K562 (cell line): Measurements from ENCODE around the gene TAAR2. TPM values are rescaled to one million over a fixed set of nuclear protein-coding genes. Genes with fewer than 3 reads are reported as not detected.

Experiments used
- ATAC-seq: fragments of 200-7000 bp; cut with Tn5 transposase; 3 replicates; pipeline ENCODE4 v1.9.1; 2020; ENCODE audit warnings: moderate library complexity
- BruUV-seq: library from RNA; stranded (reverse); fragments of 400-500 nt; replicated peaks from 2 replicates; lab custom pipeline; 2021; lab: Mats Ljungman, UMichigan
- CTCF ChIA-PET: fragments of 300-600 bp; formaldehyde crosslinking; extraction: SDS; loops from one replicate; lab custom pipeline; 2021; ENCODE audit warnings: low intra/inter-chr PET ratio; lab: Yijun Ruan, JAX
- POLR2A ChIA-PET: fragments of 300-600, 350-650 bp; sonication (Branson Sonifier 250); formaldehyde crosslinking; extraction: SDS; loops from one replicate; lab custom pipeline; 2021; ENCODE audit warnings: antibody characterized with exemption, inconsistent platforms; lab: Yijun Ruan, JAX
- DNase-seq, 4 experiments: peaks; one replicate each; pipeline versions ENCODE4 v3.0.0 to v3.0.0-alpha.2; 2011 to 2018; ENCODE audit warnings: low spot score in 3 of 4, mixed read lengths in 3 of 4; ENCODE audit errors: extremely low read depth in 1 of 4
- FAIRE-seq: peaks from 2 replicates; lab custom pipeline; 2011; peaks lifted over from hg19 to GRCh38; lab: Jason Lieb, UNC
- H2AFZ ChIP-seq: 2 replicates; pipeline ENCODE4 v1.6.0; 2011; ENCODE audit warnings: low read depth, low read length, control low read depth, inconsistent platforms
- H3K27ac ChIP-seq: fragments of 200-600 bp; 3 replicates; pipeline ENCODE4 v1.8.0; 2011; ENCODE audit warnings: low read depth, mild to moderate bottlenecking, control low read depth, inconsistent platforms, low read length, moderate library complexity, mixed read lengths; ENCODE audit errors: extremely low read depth
- H3K27me3 ChIP-seq, 2 experiments: fragments of 300-600 bp in 1 of 2; 2 replicates in 1 of 2; 3 replicates in 1 of 2; pipeline versions ENCODE4 v1.6.0 to v1.8.0; 2011; ENCODE audit warnings: inconsistent platforms in 2 of 2, low read length in 2 of 2, mild to moderate bottlenecking in 1 of 2, mixed read lengths in 1 of 2, moderate library complexity in 1 of 2; ENCODE audit not compliant: control insufficient read depth in 2 of 2, insufficient read depth in 2 of 2
- H3K36me3 ChIP-seq: fragments of 300-600 bp; 3 replicates; pipeline ENCODE4 v1.8.0; 2011; ENCODE audit warnings: mild to moderate bottlenecking, low read length, inconsistent platforms; ENCODE audit not compliant: control insufficient read depth, insufficient read depth
- H3K4me1 ChIP-seq, 2 experiments: fragments of 200-600 bp in 1 of 2; replicated peaks in 1 of 2; 2 replicates in 1 of 2; 3 replicates in 1 of 2; pipeline versions ENCODE4 v1.5.1 to v1.8.0; 2011; ENCODE audit warnings: inconsistent platforms in 2 of 2, low read length in 2 of 2, mild to moderate bottlenecking in 1 of 2, mixed read lengths in 1 of 2, moderate library complexity in 1 of 2; ENCODE audit not compliant: control insufficient read depth in 2 of 2, insufficient read depth in 2 of 2
- H3K4me2 ChIP-seq: 2 replicates; pipeline ENCODE4 v1.6.1; 2011; ENCODE audit warnings: low read length, control low read depth, inconsistent platforms, mixed read lengths; ENCODE audit not compliant: insufficient read depth
- H3K4me3 ChIP-seq: fragments of 200-600 bp; sonication (generic), shearing (Covaris generic); 2 replicates; pipeline ENCODE4 v1.5.1; 2016; ENCODE audit warnings: control low read depth, inconsistent platforms
- H3K79me2 ChIP-seq: fragments of 200-600 bp; 3 replicates; pipeline ENCODE4 v1.8.0; 2011; ENCODE audit warnings: low read length, inconsistent platforms; ENCODE audit not compliant: control insufficient read depth, insufficient read depth
- H3K9ac ChIP-seq, 2 experiments: 2 replicates each; pipeline versions ENCODE4 v1.6.0 to v1.6.1; 2011; ENCODE audit warnings: low read depth in 2 of 2, low read length in 2 of 2, control low read depth in 1 of 2, inconsistent platforms in 1 of 2, mild to moderate bottlenecking in 1 of 2, mixed read lengths in 1 of 2; ENCODE audit not compliant: insufficient read depth in 1 of 2
- H3K9me1 ChIP-seq: one replicate; pipeline ENCODE4 v1.6.0; 2011; ENCODE audit warnings: inconsistent platforms, mild to moderate bottlenecking, low read length, moderate library complexity; ENCODE audit not compliant: control insufficient read depth, insufficient read depth
- H3K9me3 ChIP-seq: replicated peaks from 2 replicates; pipeline ENCODE4 v1.5.1; 2011; ENCODE audit warnings: low read depth, low read length, inconsistent platforms; ENCODE audit not compliant: control insufficient read depth, insufficient read depth
- H4K20me1 ChIP-seq: replicated peaks from 2 replicates; pipeline ENCODE4 v1.6.1; 2011; ENCODE audit warnings: low read length, inconsistent platforms, mixed read lengths; ENCODE audit not compliant: control insufficient read depth, insufficient read depth
- CTBP1 ChIP-seq: fragments of 450-650 bp; IDR thresholded peaks from 2 replicates; pipeline ENCODE4 v1.6.1; 2016; ENCODE audit warnings: borderline replicate concordance
- GABPA ChIP-seq: fragments of 200-800 bp; sonication (Bioruptor generic); conservative IDR thresholded peaks from 2 replicates; pipeline ENCODE4 v1.6.1; 2016; ENCODE audit warnings: low read depth, missing genetic modification characterization, missing compliant biosample characterization
- HIVEP1 ChIP-seq: fragments of 250-450 bp; sonication (Bioruptor Pico); IDR thresholded peaks from 2 replicates; pipeline ENCODE4 v1.4.0; 2020; ENCODE audit warnings: mild to moderate bottlenecking
- JUN ChIP-seq, 2 experiments: sonication (generic) in 1 of 2; formaldehyde crosslinking in 1 of 2; IDR thresholded peaks; 2 replicates each; pipeline versions ENCODE4 v1.6.1 to v1.8.0; 2012 to 2022; ENCODE audit warnings: borderline replicate concordance in 2 of 2, mild to moderate bottlenecking in 2 of 2, improper control_type of control experiment in 1 of 2, low read depth in 1 of 2, low read length in 1 of 2, missing genetic modification reagents in 1 of 2
- NR2C1 ChIP-seq, 2 experiments: fragments of 450-650 bp; IDR thresholded peaks; 2 replicates each; pipeline ENCODE4 v1.6.1; 2017; ENCODE audit warnings: mild to moderate bottlenecking in 2 of 2, antibody characterized with exemption in 1 of 2, inconsistent platforms in 1 of 2, missing compliant biosample characterization in 1 of 2, missing genetic modification characterization in 1 of 2
- RAD51 ChIP-seq: fragments of 450-650 bp; IDR thresholded peaks from 2 replicates; pipeline ENCODE4 v1.7.1; 2016; ENCODE audit warnings: low read depth, mild to moderate bottlenecking, borderline replicate concordance
- RBM34 ChIP-seq: fragments of 200-400 bp; formaldehyde crosslinking; IDR thresholded peaks from 2 replicates; pipeline ENCODE4 v1.6.1; 2018; ENCODE audit warnings: low read length, borderline replicate concordance; ENCODE audit not compliant: insufficient read depth
- TAF9B ChIP-seq: fragments of 450-650 bp; IDR thresholded peaks from 2 replicates; pipeline ENCODE4 v1.6.1; 2018; ENCODE audit warnings: mild to moderate bottlenecking; ENCODE audit not compliant: partially characterized antibody
- TBL1XR1 ChIP-seq, 2 experiments: IDR thresholded peaks; 2 replicates each; pipeline ENCODE4 v1.6.1; 2012; ENCODE audit warnings: improper control_type of control experiment in 2 of 2, low read length in 2 of 2, mild to moderate bottlenecking in 1 of 2
- TRIM24 ChIP-seq, 2 experiments: fragments of 450-650 bp; IDR thresholded peaks; 2 replicates each; pipeline ENCODE4 v1.6.1; 2016
- ZC3H4 ChIP-seq: sonication (generic); formaldehyde crosslinking; IDR thresholded peaks from 2 replicates; pipeline ENCODE4 v1.9.0; 2021; ENCODE audit warnings: missing genetic modification reagents, borderline replicate concordance
- ZC3H8 ChIP-seq: fragments of 450-650 bp; IDR thresholded peaks from 2 replicates; pipeline ENCODE4 v1.6.1; 2017
- ZKSCAN8 ChIP-seq: fragments of 200-800 bp; sonication (Bioruptor generic); IDR thresholded peaks from 2 replicates; pipeline ENCODE4 v1.6.1; 2016; ENCODE audit warnings: missing genetic modification characterization, missing compliant biosample characterization
- ZNF134 ChIP-seq: fragments of 250-450 bp; sonication (Bioruptor Pico); conservative IDR thresholded peaks from 2 replicates; pipeline ENCODE4 v1.4.0; 2020
- ZNF696 ChIP-seq: fragments of 250-450 bp; sonication (Bioruptor Pico); conservative IDR thresholded peaks from 2 replicates; pipeline ENCODE4 v1.4.0; 2020; ENCODE audit warnings: mild to moderate bottlenecking, moderate library complexity
- ZNF717 ChIP-seq: fragments of 250-450 bp; sonication (Bioruptor Pico); IDR thresholded peaks from 2 replicates; pipeline ENCODE4 v1.5.0; 2021
- ZNF778 ChIP-seq: fragments of 450-650 bp; formaldehyde crosslinking; IDR thresholded peaks from 2 replicates; pipeline ENCODE4 v1.4.0; 2020; ENCODE audit warnings: mild to moderate bottlenecking, moderate library complexity
- WGBS: fragments of 100-300 bp; shearing (Covaris generic); methylation state at CpG from one replicate; pipeline ENCODE4 v1.1.6; 2016; ENCODE audit warnings: low coverage, mixed read lengths; ENCODE audit not compliant: insufficient coverage; ENCODE audit errors: missing lambda C conversion rate; 5-methylcytosine and 5-hydroxymethylcytosine counted together
- in situ Hi-C: fragments of 300-500 bp; cut with MboI; formaldehyde crosslinking; loops from 4 replicates; pipeline ENCODE4 v1.15.0; 2018; ENCODE audit warnings: inconsistent platforms, mixed read lengths
- intact Hi-C: fragments of 100-400 bp; cut with micrococcal nuclease; formaldehyde crosslinking; loops from 2 replicates; pipeline ENCODE4 v1.14.2; 2022
- polyA plus RNA-seq, 8 experiments: library from polyadenylated mRNA; depleted of rRNA in 4 of 8; stranded (reverse) in 5 of 8; unstranded in 3 of 8; fragments of >200 nt; fragmentation: Nextera tagmentation in 2 of 8; fragmentation: Illumina TruSeq in 1 of 8; extraction: Ambion mirVana in 2 of 8; extraction: Trizol in 1 of 8; gene quantifications; 2 replicates each; pipeline versions ENCODE4 v1.2.1 to v1.2.3, GENCODE V29; 2011 to 2014; ENCODE audit warnings: inconsistent platforms in 1 of 8, missing spikeins in 1 of 8
- total RNA-seq, 7 experiments: library from RNA; depleted of rRNA in 6 of 7; stranded (reverse); fragments of >200 nt in 6 of 7; fragmentation: Illumina TruSeq in 2 of 7; extraction: Trizol in 2 of 7; gene quantifications; 2 replicates each; pipeline versions ENCODE4 v1.2.1 to v1.2.3, GENCODE V29; 2011 to 2021; ENCODE audit warnings: low replicate concordance in 1 of 7
- TF ChIP-seq, protein P1 (sequence below): fragments of 450-650 bp; formaldehyde crosslinking; conservative IDR thresholded peaks from 2 replicates; pipeline ENCODE4 v1.4.0; 2022; ENCODE audit warnings: mild to moderate bottlenecking, missing genetic modification characterization

The TAAR2 gene
- total and polyA plus RNA-seq, 9 of the 15 experiments (the other 6 are each of a cell fraction or from before 2014, with no cell fraction given), result not detected

DNA sequence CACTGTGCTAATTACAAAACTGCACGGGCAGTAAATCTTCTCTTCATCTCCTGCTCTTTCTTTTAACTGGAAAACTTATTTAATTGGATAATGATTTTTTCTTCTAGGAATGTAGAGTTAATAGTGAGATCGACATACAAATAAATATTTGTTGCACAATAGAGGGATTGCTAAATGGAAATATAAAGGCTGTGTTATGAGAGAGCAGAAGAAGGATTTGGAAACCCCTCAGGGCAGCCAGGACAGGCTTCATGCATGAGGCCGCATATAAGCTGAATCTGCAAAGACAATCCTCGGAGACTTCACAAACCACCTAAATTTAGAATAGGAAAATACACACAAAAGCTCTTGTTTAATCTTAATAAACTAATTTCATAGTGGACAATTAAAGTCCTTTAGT, 37.8 kb upstream of the TAAR2 start (continued):
- TF ChIP-seq RAD51 (no peak), TRIM24 (IDR thresholded peaks at IDR 0.05) (no peak), JUN (IDR thresholded peaks at IDR 0.05; ENCODE audit: borderline replicate concordance, low read depth, low read length) (no peak), JUN (CRISPR knock-in tag; IDR thresholded peaks at IDR 0.05; ENCODE audit: borderline replicate concordance) (no peak), ZNF134 (CRISPR knock-in tag) (no peak), TAF9B (no peak)
- TF ChIP-seq, protein P1, sequence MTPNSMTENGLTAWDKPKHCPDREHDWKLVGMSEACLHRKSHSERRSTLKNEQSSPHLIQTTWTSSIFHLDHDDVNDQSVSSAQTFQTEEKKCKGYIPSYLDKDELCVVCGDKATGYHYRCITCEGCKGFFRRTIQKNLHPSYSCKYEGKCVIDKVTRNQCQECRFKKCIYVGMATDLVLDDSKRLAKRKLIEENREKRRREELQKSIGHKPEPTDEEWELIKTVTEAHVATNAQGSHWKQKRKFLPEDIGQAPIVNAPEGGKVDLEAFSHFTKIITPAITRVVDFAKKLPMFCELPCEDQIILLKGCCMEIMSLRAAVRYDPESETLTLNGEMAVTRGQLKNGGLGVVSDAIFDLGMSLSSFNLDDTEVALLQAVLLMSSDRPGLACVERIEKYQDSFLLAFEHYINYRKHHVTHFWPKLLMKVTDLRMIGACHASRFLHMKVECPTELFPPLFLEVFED (CRISPR knock-in tag), result no peak

DNA sequence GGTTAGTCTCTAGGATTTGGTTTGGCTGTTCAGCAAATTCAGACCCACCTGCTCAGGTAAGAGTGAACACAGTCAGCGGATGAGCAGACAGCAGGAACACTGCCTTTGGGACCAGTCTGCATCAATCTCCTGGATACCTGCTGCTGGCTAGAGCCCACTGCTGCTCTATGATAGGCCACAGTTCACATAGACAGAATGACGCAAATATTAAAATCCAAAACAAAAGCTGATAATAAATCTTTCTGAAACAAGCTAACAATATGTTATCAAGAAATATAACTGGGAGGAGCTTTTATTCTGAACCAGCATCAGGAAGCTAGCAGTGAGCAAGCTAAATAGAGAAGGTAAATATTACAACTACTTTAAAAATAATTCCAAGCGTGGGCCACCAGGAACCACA, 35.0 kb upstream of the TAAR2 start, which contains the start of gene TAAR1:
Gene TAAR1 (minus strand): TSS at position 101 of the 400 bp plus-strand sequence. CDS start 13,179 bp downstream, outside the sequence.
- no peaks in the 10 kb centered on the region for H3K36me3 ChIP-seq
- H4K20me1 ChIP-seq, result no peaks in the 10 kb centered on the region
- WGBS, result 0% methylated on average over 3 of the region's 3 CpGs
- no peaks in the 10 kb centered on the region for H3K9me1 ChIP-seq
- peaks cover 0 to 5% of the 10 kb centered on the region in 2 experiments; a peak in 1 of 5 replicates for H3K27me3 ChIP-seq
- in situ Hi-C loops (no loop called here), intact Hi-C loops (no loop called here)
- H3K4me1 ChIP-seq, result no peaks in the 10 kb centered on the region
- H3K79me2 ChIP-seq, result no peaks in the 10 kb centered on the region
- DNase-seq (no peak), FAIRE-seq (no peak), ATAC-seq (no peak)
- H3K9ac ChIP-seq, result no peak within 1 kb of the TSS
- CTCF ChIA-PET, result no interaction called here
- H3K4me2 ChIP-seq, result no peak within 1 kb of the TSS
- H3K27ac ChIP-seq, result no peak within 1 kb of the TSS
- no TSS peak for BruUV-seq
- no peaks in the 10 kb centered on the region for H3K9me3 ChIP-seq
- H3K4me3 ChIP-seq, result no peak within 1 kb of the TSS
- POLR2A ChIA-PET, result no interaction called here
- H2AFZ ChIP-seq, result no peak within 1 kb of the TSS
- TF ChIP-seq ZNF778 (CRISPR knock-in tag) (no peak), RBM34 (no peak), ZNF696 (no peak), ZNF717 (no peak), ZKSCAN8 (CRISPR knock-in tag) (no peak), TBL1XR1 (IDR thresholded peaks at IDR 0.05; ENCODE audit: low read length in 2 of 2) (no peak), HIVEP1 (CRISPR knock-in tag) (no peak), GABPA (tag) (no peak), ZC3H8 (no peak), ZC3H4 (CRISPR knock-in tag) (no peak), CTBP1 (no peak), NR2C1 (IDR thresholded peaks at IDR 0.05) (no peak), NR2C1 (tag; IDR thresholded peaks at IDR 0.05) (no peak)
